H1 (cell line): ENCODE measurements around the gene FASLG. TPM values are rescaled to one million over a fixed set of nuclear protein-coding genes. Genes with fewer than 3 reads are reported as not detected.

Experiments used
- CBX8 ChIP-seq: fragments of 300-800, 300-1000 bp; sonication (generic); IDR thresholded peaks from 2 replicates; pipeline ENCODE4 v1.7.1; 2016; ENCODE audit warnings: low read depth, low read length, borderline replicate concordance
- CHD2 ChIP-seq: IDR thresholded peaks from 2 replicates; pipeline ENCODE4 v1.6.1; 2012; ENCODE audit warnings: low read length, improper control_type of control experiment
- SAP30 ChIP-seq: fragments of 300-600 bp; sonication (generic); IDR thresholded peaks from 2 replicates; pipeline ENCODE4 v1.7.1; 2012; ENCODE audit warnings: low read length, moderate library complexity, mild to moderate bottlenecking, inconsistent platforms; ENCODE audit not compliant: insufficient read depth, insufficient replicate concordance
- SP1 ChIP-seq: IDR thresholded peaks from 2 replicates; pipeline ENCODE4 v1.6.1; 2011; ENCODE audit warnings: low read depth, low read length
- SP2 ChIP-seq: IDR thresholded peaks from 2 replicates; pipeline ENCODE4 v1.6.1; 2012; ENCODE audit warnings: mild to moderate bottlenecking, low read length, inconsistent platforms
- USF2 ChIP-seq: IDR thresholded peaks from 2 replicates; pipeline ENCODE4 v1.6.1; 2011; ENCODE audit warnings: low read length, improper control_type of control experiment
- polyA plus RNA-seq, 7 experiments: library from polyadenylated mRNA; depleted of rRNA in 3 of 7; stranded (reverse) in 5 of 7; unstranded in 2 of 7; fragments of >200 nt in 5 of 7; fragments of 200-250 nt in 2 of 7; gene quantifications; 1 replicate in 5 of 7; 2 replicates in 1 of 7; 4 replicates in 1 of 7; pipeline versions ENCODE4 v1.2.1 to v1.2.3, GENCODE V29; 2011 to 2013; ENCODE audit warnings: missing spikeins in 2 of 7, mixed read lengths in 2 of 7
- total RNA-seq: library from RNA; stranded (reverse); fragmentation: NEBNext Ultra II Directional; extraction: Animal tissue kit (Norgen Biotek cat#: 25700); gene quantifications from 2 replicates; pipeline ENCODE4 v1.2.1, GENCODE V29; 2021

FASLG gene
- total and polyA plus RNA-seq, 2 of the 8 experiments (the other 6 are each of a cell fraction or from before 2014, with no cell fraction given), result not detected

GRCh38 chr1:172638249-172638648 lies 20.7 kb upstream of the FASLG start (continued):
- TF ChIP-seq USF2, result no peak
- TF ChIP-seq SP2, result no peak
- TF ChIP-seq CHD2, result no peak
- TF ChIP-seq SAP30, result no peak
- no peak for TF ChIP-seq SP1
- TF ChIP-seq CBX8, result no peak
- TF ChIP-seq, all 59 proteins: peak for 0
